ENCODE measurements around the gene SLC22A13. TPM values are rescaled to one million over a fixed set of nuclear protein-coding genes. Genes with fewer than 3 reads are reported as not detected.
"Not testable (repeated sequence)": the region's sequence is repeated elsewhere in the genome, so short reads cannot be mapped to it uniquely, and the experiment has no call there.

The SLC22A13 gene
- total RNA-seq, 4 donors from 2014 or later: 0.48 to 2.5 (median 0.94) TPM

DNA sequence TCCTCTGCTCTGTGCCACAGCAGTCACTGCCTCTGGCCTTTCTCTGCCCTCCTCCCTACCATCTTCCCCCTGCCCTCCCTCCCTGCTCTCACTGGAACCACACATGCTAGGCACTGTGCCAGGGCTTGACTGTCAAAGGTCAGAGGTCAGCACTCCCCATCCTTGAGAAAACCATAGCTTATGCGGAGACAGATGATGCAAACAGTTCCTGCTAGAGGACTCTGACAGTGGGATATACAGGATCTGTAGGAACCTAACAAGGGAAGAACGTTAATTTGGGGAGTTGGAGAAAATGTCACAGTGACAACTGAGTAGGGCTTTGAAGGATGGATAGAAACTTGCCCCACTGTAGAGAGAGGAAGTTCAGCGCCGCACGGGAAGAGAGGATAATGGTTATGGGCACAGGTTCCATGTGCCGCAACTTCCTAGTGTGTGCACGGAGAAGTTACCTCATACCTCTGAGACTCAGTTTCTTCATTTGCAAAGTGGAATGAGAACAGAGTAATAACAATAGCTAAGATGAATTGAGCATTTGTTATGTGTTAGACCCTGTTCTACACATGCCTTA is 51.7 kb downstream of the SLC22A13 start:
- TF ChIP-seq, protein P1, sequence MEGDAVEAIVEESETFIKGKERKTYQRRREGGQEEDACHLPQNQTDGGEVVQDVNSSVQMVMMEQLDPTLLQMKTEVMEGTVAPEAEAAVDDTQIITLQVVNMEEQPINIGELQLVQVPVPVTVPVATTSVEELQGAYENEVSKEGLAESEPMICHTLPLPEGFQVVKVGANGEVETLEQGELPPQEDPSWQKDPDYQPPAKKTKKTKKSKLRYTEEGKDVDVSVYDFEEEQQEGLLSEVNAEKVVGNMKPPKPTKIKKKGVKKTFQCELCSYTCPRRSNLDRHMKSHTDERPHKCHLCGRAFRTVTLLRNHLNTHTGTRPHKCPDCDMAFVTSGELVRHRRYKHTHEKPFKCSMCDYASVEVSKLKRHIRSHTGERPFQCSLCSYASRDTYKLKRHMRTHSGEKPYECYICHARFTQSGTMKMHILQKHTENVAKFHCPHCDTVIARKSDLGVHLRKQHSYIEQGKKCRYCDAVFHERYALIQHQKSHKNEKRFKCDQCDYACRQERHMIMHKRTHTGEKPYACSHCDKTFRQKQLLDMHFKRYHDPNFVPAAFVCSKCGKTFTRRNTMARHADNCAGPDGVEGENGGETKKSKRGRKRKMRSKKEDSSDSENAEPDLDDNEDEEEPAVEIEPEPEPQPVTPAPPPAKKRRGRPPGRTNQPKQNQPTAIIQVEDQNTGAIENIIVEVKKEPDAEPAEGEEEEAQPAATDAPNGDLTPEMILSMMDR (IDR thresholded peaks at IDR 0.05): no peak
- ATAC-seq (ENCODE audit: low FRiP score) (no peak), DNase-seq (ENCODE audit: low spot score) (no peak)

DNA sequence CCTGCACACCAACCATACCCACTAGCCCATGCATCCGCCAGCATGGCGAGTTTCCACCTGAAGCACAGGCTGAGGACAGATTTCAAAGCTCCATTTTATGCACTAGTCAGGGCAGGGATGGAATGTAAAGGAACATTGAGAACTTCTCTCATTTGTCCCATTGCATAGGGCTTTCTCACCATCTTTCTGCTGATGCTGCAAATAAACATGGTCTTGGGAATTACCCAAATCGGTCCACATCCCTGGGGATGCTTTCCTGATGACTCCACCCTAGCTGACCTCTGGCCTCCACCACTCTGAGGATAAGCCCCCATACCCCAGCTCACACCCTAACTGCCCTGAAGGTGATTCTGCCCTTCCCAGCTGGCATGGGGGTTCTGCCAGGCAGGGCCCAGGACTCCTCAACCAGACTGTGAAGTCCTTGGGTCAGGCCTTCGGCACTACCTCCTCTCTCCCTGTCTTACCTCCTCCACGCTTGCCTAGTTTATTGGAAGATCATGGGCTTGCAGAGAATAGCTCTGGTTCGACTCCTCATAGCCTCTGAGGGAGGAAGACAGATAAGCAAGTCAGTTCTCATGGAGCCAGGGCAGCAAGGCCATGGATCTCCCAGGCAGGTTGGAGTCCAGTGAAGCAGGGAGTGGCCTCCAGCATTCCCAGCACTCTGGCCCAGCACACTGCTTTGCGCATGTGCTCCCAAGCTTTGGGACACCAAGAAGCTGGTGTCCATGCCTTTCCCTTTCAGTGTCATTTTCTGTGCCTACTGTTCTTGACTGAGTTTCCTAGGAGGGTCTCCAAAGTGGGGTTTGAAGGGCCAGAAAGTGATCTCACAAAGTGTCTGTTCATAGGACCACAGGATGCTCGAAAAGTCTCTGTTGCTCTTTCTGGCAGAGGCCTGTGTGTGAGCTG is 53.4 kb downstream of the SLC22A13 start:
- DNase-seq (ENCODE audit: low spot score): no peak
- TF ChIP-seq, protein P1 (IDR thresholded peaks at IDR 0.05): no peak

DNA sequence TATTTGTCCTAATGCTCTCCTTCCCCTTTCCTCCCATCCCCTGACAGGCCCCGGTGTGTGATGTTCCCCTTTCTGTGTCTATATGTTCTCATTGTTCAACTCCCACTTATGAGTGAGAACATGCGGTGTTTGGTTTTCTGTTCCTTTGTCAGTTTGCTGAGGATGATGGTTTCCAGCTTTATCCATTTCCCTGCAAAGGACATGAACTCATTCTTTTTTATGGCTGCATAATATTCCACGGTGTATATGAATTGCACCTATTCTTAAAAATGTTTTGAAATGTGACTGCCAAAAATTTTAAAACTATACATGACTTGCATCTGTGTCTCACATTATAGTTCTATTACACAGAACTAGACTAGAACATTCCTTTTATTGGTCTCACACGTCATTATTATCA is 55.0 kb downstream of the SLC22A13 start:
- ATAC-seq (ENCODE audit: low FRiP score); DNase-seq (ENCODE audit: low spot score): not testable (repeated sequence)

More for the DNA sequence above, 53.4 kb downstream of the SLC22A13 start:
- ATAC-seq (ENCODE audit: low FRiP score): no peak

DNA sequence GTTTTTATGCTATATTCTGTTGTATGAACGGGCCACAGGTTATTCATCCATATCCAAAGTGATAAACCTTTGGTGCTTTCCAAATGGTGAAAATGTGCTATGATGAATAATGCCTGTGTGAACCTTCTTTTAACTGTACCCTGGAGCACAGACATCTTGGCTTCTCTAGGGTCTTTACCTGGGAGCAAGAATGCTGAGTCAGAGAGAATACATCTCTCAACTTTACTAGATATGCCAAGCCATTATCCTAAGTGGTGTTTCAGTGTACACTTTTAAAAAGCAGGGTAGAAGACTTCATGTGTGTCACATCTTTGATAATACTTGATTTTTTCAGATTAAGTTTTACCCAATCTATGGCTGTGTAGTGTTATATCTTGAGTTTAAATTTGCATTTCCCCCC is 57.4 kb downstream of the SLC22A13 start:
- DNase-seq (ENCODE audit: low spot score): no peak
- TF ChIP-seq, protein P1 (IDR thresholded peaks at IDR 0.05): no peak
- no peak for ATAC-seq (ENCODE audit: low FRiP score)

DNA sequence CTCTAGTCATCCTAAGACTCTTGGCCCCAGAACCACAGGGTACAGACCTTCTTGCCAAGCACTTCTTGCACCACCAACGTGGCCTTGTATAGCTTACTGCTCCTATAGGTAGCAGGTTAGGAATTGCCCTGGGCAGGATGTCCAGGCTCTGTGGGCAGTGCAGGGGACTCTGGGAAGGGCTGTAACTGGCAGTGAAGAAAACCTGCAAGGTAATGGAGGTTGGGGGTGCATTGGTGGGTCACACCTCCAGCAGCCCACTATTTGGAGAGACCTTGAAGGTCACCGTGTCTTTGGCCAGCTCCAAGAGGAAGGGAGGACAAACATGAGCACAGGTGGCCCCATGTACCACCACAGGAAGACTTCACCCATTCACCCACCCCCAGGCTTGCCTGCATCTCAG is 59.6 kb downstream of the SLC22A13 start:
- TF ChIP-seq, protein P1 (IDR thresholded peaks at IDR 0.05): no peak
- DNase-seq (ENCODE audit: low spot score): no peak

DNA sequence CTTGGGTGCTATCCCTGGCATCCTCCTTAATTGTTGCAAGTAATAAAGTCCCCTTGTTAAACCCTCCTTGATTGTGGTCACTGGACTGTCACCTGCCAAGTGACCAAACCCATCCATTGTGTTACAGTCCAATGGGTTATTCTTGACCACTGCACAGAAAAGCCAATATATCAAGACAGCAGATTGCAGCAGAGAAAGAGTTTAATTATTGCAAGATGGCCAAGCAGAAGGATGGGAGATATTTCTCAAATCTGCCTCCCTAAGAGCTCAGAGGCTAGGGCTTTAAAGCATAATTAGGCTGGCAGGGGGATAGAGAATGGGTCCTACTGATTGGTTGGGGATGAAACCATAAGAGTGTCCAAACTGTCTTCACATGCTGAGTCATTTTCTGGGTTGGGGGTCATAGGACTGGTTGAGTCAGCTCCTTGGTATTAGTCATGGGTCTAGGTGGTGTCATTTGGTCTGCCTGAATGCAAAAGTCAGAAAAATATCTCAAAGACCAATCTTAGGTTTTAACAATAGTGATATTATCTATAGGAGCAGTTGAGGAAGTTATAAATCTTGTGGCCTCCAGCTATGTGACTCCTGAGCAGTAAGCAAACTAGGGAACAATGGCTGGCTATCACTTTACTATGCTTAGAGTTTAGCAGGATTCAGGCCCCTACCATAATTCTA is 61.9 kb downstream of the SLC22A13 start:
- ATAC-seq (ENCODE audit: low FRiP score) (no peak), DNase-seq (ENCODE audit: low spot score) (no peak)
- TF ChIP-seq, protein P1 (IDR thresholded peaks at IDR 0.05): no peak

More for the DNA sequence above, 59.6 kb downstream of the SLC22A13 start:
- ATAC-seq (ENCODE audit: low FRiP score): no peak

Small RNA genes within 50 kb of the gene (small RNA-seq; reads per million reads assigned to genes)
- gene RNU6-235P: not detected

Other genes with a start within 250 kb of the SLC22A13 start
- gene PLCD1, start 236.2 kb upstream of the SLC22A13 start, total RNA-seq: 10 to 100 TPM; 12.5 to 24.4 (median 19.0) TPM
- gene DLEC1, start 226.6 kb upstream of the SLC22A13 start, total RNA-seq: 1 to 10 TPM in 3 of 4 donors, under 1 TPM in 1; 0.47 to 5.5 (median 1.4) TPM
- 10 to 100 TPM; 48.1 to 69.5 (median 62.5) TPM for gene ACAA1, start 128.7 kb upstream of the SLC22A13 start, total RNA-seq
- gene MYD88, start 127.2 kb upstream of the SLC22A13 start, total RNA-seq: 10 to 100 TPM; 37.6 to 78.0 (median 53.6) TPM
- 10 to 100 TPM; 29.8 to 51.7 (median 45.5) TPM for gene OXSR1, start 100.3 kb upstream of the SLC22A13 start, total RNA-seq
- gene SLC22A14, start 16.5 kb downstream of the SLC22A13 start, total RNA-seq: under 1 TPM in 2 of 4 donors, not detected in 2; 0.24 to 0.65 TPM
- gene XYLB, start 81.0 kb downstream of the SLC22A13 start, total RNA-seq: 1 to 10 TPM; 2.1 to 4.1 (median 3.3) TPM
- gene ACVR2B, start 188.1 kb downstream of the SLC22A13 start, total RNA-seq: 1 to 10 TPM; 2.7 to 9.9 (median 4.3) TPM
- 10 to 100 TPM in 1 of 4 donors, 1 to 10 TPM in 3; 5.8 to 12.9 (median 9.0) TPM for gene EXOG, start 230.5 kb downstream of the SLC22A13 start, total RNA-seq

All from omental fat pad (tissue), 4 donors.